Measurements from ENCODE around the gene DLX3.
A peak's percentile ranks its signal among the peaks of the same experiment; 100 is the strongest.

DLX3 gene

GRCh38 chr17:50024808-50025207, 29.8 kb upstream of the DLX3 start:
- no peak for DNase-seq (ENCODE audit: low read depth in 1 of 2, low spot score in 1 of 2)

DNA sequence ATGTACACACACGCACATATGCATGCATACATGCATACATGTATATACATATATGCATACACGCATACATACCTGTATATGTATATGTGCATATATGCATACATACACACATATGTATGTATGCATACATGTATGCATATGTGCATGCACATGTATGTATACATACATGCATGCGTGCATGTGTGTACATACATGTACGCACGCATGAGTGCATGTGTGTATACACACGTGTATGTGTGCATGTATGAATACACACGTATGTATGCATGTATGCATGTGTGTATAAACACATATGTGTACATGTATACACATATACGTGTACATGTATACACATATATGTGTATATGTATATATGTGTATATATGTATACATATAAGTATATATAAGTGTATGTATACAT, 28.5 kb upstream of the DLX3 start:
- DNase-seq (ENCODE audit: low read depth in 1 of 2, low spot score in 1 of 2), result no peak

- no peak for DNase-seq (ENCODE audit: low read depth in 1 of 2, low spot score in 1 of 2)
These were observed 27.6 kb upstream of the DLX3 start for GRCh38 chr17:50022463-50023130.

DNA sequence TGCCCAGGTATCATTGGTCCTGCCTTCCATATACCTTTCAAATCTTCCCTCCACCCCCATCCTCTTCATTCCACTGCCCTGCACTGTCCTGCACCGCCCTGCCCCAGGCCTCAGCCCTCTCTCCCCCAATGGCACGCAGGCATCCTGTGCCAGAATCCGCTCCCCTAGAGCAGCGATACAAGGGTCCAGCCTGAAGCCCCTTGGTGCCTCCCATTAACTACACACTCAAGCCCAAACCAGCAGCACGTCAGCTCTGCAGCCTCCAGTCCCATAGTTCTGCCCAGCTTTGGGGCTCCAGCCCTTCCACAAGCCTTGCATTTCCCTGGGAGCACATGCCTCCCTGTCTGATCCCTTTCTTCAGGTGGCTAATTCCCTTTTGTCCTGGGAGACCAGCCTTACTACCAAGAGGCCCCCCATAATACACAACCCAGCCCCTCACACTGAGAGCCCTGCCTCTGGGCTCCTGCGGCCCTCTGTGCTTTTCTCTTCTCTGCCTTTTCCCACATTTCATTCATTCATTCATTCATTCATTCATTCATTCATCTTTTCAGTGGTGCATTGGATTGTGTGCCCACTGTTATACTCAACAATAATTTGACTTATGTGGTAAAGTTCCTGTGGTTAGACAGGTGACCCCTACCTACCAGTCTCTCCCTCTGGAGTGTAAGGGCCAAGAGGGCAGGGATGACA, 26.8 kb upstream of the DLX3 start:
- no peak for DNase-seq (ENCODE audit: low read depth in 1 of 2, low spot score in 1 of 2)

DNA sequence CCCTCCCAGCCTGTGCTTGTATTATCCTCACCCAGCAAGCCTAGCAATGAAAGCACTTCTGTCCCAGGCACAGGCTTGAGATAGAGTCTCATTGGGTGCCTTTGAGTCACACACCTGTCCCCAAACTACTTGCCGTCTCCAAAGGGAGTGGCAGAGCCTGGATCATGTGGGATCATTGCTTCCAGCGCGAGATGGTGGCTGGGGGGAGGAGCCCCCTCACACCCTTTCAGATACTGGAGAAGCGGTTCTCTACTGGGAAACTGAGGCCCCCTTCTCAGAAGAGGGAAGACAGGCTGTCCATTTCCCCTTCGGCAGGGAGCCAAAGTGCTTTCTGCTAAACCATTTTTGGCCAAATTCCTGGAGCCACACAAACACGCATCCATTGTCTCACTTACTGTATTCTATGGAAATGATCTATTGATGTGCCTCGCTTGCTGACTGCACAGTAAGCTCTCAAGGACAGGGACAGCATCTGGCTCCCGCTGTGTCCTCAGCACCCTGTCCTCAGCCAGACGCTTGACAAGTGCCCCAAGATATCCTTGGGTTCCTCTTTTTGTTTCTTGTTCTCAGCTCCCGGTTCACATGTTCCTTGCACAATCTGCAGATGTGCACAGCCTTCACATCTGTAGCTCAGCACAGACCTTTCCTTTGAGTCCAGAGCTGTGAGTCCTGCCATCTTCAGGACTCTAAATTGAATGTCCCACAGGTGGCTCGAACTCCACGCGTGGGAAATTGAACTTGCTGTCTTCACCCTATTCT, 26.0 kb upstream of the DLX3 start:
- no peak for DNase-seq (ENCODE audit: low read depth in 1 of 2, low spot score in 1 of 2)

- no peak for DNase-seq (ENCODE audit: low read depth in 1 of 2, low spot score in 1 of 2)
These were observed 23.9 kb upstream of the DLX3 start for GRCh38 chr17:50018909-50019308.

- no peak for DNase-seq (ENCODE audit: low read depth in 1 of 2, low spot score in 1 of 2)
These were observed 20.1 kb upstream of the DLX3 start for GRCh38 chr17:50015146-50015545.

GRCh38 chr17:50014471-50015088, 19.6 kb upstream of the DLX3 start:
- DNase-seq (ENCODE audit: low read depth in 1 of 2, low spot score in 1 of 2), result no peak

- DNase-seq (ENCODE audit: low read depth in 1 of 2, low spot score in 1 of 2), result no peak
These were observed 18.1 kb upstream of the DLX3 start for GRCh38 chr17:50013079-50013478.

DNA sequence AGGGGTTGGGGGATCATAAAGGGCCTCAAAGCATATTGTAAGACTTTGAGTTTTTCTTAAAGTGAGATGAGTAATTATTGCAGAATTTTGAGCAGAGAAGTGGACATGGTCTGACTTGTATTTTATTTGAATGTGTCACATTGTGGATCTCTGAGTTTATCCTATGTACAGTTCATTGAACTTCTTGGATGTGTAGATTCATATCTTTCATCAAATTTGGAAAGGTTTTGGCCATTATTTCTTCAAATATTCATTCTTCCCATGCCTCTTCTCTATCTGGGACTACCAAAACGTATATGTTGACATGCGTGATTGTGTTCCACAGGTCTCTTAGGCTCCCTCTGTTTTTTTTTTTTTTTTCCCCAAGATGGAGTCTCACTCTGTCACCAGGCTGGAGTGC, 14.3 kb upstream of the DLX3 start:
- no peak for DNase-seq (ENCODE audit: low read depth in 1 of 2, low spot score in 1 of 2)

- DNase-seq (ENCODE audit: low read depth in 1 of 2, low spot score in 1 of 2), result no peak
These were observed 8.9 kb upstream of the DLX3 start for GRCh38 chr17:50003911-50004310.

GRCh38 chr17:49998836-49999511, 4.0 kb upstream of the DLX3 start:
- no peak for DNase-seq (ENCODE audit: low read depth in 1 of 2, low spot score in 1 of 2)

GRCh38 chr17:49997773-49998703, 3.0 kb upstream of the DLX3 start:
- peak; percentile 52 to 61 for DNase-seq (ENCODE audit: low read depth in 1 of 2, low spot score in 1 of 2)

DNA sequence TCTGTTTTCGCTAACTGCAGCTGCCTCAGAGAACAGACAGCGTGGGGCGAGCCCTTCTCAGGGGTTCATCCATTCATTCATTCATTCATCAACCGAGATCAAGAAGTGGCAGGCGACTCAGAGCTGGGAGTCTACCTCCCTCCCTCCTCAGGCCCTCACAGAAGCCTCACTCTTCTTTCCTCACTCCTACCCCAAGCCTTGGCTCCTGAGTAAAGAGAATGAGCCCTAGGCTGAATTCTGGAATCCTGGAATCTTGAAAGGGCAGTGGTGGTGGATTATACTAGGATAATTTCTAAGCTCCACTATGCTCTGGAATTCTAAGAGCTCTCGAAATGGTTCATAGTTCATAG, 2.3 kb upstream of the DLX3 start:
- no peak for DNase-seq (ENCODE audit: low read depth in 1 of 2, low spot score in 1 of 2)

DNA sequence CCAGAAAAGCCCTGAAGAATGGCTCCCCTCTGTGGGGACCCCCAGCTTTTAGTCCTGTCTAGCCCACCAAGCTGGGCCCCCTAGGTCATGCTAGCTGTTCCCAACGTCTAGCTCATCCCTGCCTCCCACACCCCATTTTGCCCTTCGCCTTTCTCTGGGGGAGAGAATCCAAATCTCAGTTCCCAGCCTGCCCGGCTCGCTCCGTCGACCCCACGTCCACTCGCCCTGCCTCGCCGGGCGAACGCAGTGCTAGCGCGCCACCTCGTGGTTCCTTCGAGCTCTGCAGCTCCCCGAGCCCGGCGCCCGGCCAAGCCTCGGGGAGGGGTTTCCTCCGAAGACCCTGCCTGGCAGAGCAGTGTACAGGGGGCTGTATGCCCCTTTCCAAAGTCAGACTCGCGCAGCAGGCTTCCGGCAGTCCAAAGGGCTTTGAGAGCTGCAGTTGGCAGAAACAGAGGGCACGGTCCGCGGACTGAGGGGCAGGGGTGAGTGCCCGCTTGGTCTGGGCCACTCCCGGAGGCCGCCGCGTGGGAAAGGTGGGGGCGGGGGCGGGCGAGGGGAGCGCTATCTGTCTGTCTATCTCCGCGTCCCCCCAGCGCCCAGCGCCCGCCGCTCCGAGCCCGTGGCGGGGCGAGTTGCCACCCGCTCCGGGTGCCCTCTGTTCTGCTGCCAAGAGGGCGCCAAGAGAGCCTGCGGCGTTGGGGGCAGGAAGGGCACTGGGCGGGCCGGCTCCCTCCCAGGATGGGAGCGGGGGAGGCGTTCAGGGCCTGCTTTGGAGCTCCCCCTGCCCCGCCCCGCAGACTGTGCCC, 1.7 kb upstream of the DLX3 start:
- DNase-seq (ENCODE audit: low read depth in 1 of 2, low spot score in 1 of 2), result peak; percentile 46 to 64

DNA sequence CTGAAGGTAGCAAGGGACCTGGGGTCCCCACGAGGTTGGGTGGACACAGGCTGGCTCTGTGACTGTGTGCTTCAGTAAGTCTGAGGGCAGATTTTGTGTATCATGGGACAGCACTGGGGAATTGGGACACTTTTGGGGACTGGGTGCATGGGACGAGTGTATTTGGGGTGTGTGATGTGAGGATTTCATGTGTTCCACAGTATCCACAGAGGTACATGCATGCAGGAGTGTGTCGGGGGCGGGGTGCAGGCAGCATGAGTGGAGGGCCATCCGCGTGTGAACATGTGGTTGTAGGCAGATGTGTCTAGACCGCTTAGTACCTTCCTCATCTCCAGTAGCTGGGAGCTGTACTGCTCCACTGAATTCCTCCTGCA, 1.1 kb upstream of the DLX3 start:
- DNase-seq (ENCODE audit: low read depth in 1 of 2, low spot score in 1 of 2), result no peak

- DNase-seq (ENCODE audit: low read depth in 1 of 2, low spot score in 1 of 2), result no peak
These were observed 654 bp downstream of the DLX3 start for GRCh38 chr17:49994085-49995054.

DNA sequence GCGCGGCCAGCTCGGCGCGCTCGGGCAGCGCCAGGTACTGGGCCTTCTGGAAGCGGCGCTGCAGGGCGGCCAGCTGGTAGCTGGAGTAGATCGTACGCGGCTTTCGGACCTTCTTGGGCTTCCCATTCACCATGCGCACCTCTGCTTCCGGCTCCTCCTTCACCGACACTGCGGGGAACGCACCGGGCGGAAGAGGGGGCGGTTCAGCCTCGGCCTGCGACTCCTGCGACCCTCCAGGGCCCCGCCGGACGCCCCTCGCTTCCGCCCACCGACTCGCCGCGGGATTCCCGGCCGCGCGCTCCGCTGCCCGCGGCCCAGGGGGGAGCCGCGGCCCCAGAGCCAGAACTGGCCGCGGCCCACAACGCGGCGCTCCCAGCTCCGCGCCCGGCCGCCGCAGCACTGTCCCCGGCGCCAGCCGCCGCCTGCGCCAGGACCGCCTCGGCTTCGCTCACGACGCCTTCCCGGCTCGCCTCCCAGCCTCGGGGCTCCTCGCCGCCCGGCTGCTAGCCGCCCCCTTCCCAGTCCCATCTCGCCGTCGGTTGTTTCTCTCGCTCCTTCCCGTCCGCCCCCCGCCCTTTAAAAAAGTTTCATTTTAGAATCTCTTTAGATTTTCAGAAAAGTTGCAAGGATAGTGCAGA, 1.5 kb downstream of the DLX3 start:
- no peak for DNase-seq (ENCODE audit: low read depth in 1 of 2, low spot score in 1 of 2)
